HG03442 (cell line): ENCODE data around the gene AKR1B15.

ENCODE experiments used
- ATAC-seq: cut with Tn5 transposase; IDR thresholded peaks from one replicate; pipeline ENCODE4 v1.9.1; 2021; ENCODE audit warnings: mild to moderate bottlenecking, moderate library complexity; ENCODE audit not compliant: unreplicated experiment

The AKR1B15 gene

GRCh38 chr7:134611611-134612151, 62.8 kb downstream of the AKR1B15 start:
- no peak for ATAC-seq

GRCh38 chr7:134612197-134612596, 63.3 kb downstream of the AKR1B15 start:
- ATAC-seq: no peak

GRCh38 chr7:134613623-134614347, 64.9 kb downstream of the AKR1B15 start:
- ATAC-seq: no peak

- ATAC-seq: no peak
These were observed 67.7 kb downstream of the AKR1B15 start for GRCh38 chr7:134616611-134617010.

- ATAC-seq: no peak
These were observed 70.0 kb downstream of the AKR1B15 start for GRCh38 chr7:134618756-134619530.

GRCh38 chr7:134619627-134620331, 70.9 kb downstream of the AKR1B15 start:
- no peak for ATAC-seq

- no peak for ATAC-seq
These were observed 73.5 kb downstream of the AKR1B15 start for GRCh38 chr7:134622303-134622995.

GRCh38 chr7:134623193-134623592, 74.3 kb downstream of the AKR1B15 start:
- ATAC-seq: no peak

GRCh38 chr7:134625550-134625949, 76.6 kb downstream of the AKR1B15 start:
- ATAC-seq: no peak

- no peak for ATAC-seq
These were observed 78.3 kb downstream of the AKR1B15 start for GRCh38 chr7:134627109-134627774.

- no peak for ATAC-seq
These were observed 78.9 kb downstream of the AKR1B15 start for GRCh38 chr7:134627775-134628153.

- no peak for ATAC-seq
These were observed 80.5 kb downstream of the AKR1B15 start for GRCh38 chr7:134629445-134629844.
